ENCODE measurements around the gene DHX35. TPM values are rescaled to one million over a fixed set of nuclear protein-coding genes. Genes with fewer than 3 reads are reported as not detected.

DHX35 gene
- total and polyA plus RNA-seq, 2 experiments from 2014 or later = 4.5 to 10.7 TPM

- no peaks in the 10 kb centered on the region for H3K9me2 ChIP-seq (ENCODE audit: insufficient read depth)
- peak within 1 kb of the TSS; percentile 72 for H3K9ac ChIP-seq
- H3K9me3 ChIP-seq (ENCODE audit: low read depth) = no peaks in the 10 kb centered on the region
- in situ Hi-C loops (cut with MboI) = no loop called here
- peak within 1 kb of the TSS; percentile 73 for H2AFZ ChIP-seq
- peak within 1 kb of the TSS; percentile 82 for H3K4me2 ChIP-seq (ENCODE audit: unreplicated experiment)
- no peaks in the 10 kb centered on the region for H3K36me3 ChIP-seq (ENCODE audit: low read depth)
- 1 to 2% methylated on average over 43 to 48 of the region's 95 CpGs for WGBS, 2 experiments (ENCODE audit: low coverage in 1 of 2, low lambda C conversion rate in 2 of 2, missing lambda C conversion rate in 2 of 2)
- peaks cover 47% of the 10 kb centered on the region for H3K79me2 ChIP-seq (ENCODE audit: insufficient read depth)
- no peaks in the 10 kb centered on the region for H3F3A ChIP-seq (ENCODE audit: insufficient read depth)
- H3K4me3 ChIP-seq = peak within 1 kb of the TSS; percentile 76
- H3K4me1 ChIP-seq (ENCODE audit: insufficient read depth) = no peaks in the 10 kb centered on the region
- peak; percentile 99 for DNase-seq
- no peaks in the 10 kb centered on the region for H4K20me1 ChIP-seq (ENCODE audit: insufficient read depth)
- H3K27me3 ChIP-seq (replicated peaks; ENCODE audit: insufficient read depth) = 0 out of 2 replicates have a peak, but pooled peaks cover 6% of the 10 kb centered on the region
- no peak within 1 kb of the TSS for H3K27ac ChIP-seq
- no peak for TF ChIP-seq EZH2 (IDR thresholded peaks at IDR 0.05; ENCODE audit: insufficient read depth, poor library complexity, severe bottlenecking)
- TF ChIP-seq EZH2phosphoT487 (IDR thresholded peaks at IDR 0.05; ENCODE audit: insufficient read depth, low read depth) = no peak
Measured at GRCh38 chr20:38926142-38926933, 35.8 kb upstream of the DHX35 start, which contains the start of gene FAM83D. TSS of gene FAM83D (plus strand) at chr20:38926417. CDS start at chr20:38926443, 26 bp downstream.

DNA sequence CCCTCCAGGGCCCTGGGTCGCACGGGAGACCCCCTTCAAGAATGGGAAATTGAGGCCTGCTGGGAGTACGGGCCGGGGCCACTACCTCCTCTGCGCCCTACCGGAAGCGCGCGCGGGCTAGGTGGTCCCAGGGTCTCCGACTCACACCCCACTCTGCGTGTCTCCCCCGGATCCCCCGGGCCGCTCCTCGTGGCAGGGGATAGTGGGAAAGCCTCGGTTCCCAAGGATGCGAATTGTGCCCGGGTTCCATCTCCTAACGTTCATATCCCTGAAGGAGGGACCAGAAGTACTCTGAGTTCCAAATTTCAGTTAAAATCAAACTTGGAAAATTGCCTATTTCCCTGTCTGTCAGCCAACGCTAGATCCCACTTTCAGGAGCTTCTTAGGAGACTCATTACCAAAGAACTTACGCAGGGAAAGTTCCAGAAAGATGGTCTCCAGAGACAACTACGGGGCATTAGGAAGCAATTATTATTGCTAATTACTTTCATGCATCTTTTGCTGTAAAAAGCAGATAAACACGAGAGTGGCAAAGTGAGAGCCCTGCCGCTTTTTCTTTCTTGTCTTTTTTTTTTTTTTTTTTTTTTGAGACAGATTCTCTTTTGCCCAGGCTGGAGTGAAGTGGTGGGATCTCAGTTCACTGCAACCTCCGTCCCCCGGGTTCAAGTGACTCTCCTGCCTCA is 35.1 kb upstream of the DHX35 start:
- peak overlapping the region; percentile 73 for H2AFZ ChIP-seq
- peak overlapping the region; percentile 76 for H3K4me3 ChIP-seq
- H3K9me3 ChIP-seq (ENCODE audit: low read depth) = no peaks in the 10 kb centered on the region
- H3K27me3 ChIP-seq (replicated peaks; ENCODE audit: insufficient read depth) = no peaks in the 10 kb centered on the region
- DNase-seq = peak; percentile 54
- peaks cover 55% of the 10 kb centered on the region for H3K79me2 ChIP-seq (ENCODE audit: insufficient read depth)
- H3F3A ChIP-seq (ENCODE audit: insufficient read depth) = no peaks in the 10 kb centered on the region
- H3K9ac ChIP-seq = peak overlapping the region; percentile 72
- 6 to 8% methylated on average over 16 to 26 of the region's 27 CpGs for whole genome bisulfite sequencing, 2 experiments (ENCODE audit: low coverage in 1 of 2, low lambda C conversion rate in 2 of 2, missing lambda C conversion rate in 2 of 2)
- H3K36me3 ChIP-seq (ENCODE audit: low read depth) = no peaks in the 10 kb centered on the region
- peak overlapping the region; percentile 82 for H3K4me2 ChIP-seq (ENCODE audit: unreplicated experiment)
- no peaks in the 10 kb centered on the region for H4K20me1 ChIP-seq (ENCODE audit: insufficient read depth)
- no peak overlapping the region for H3K27ac ChIP-seq
- TF ChIP-seq EZH2phosphoT487 (IDR thresholded peaks at IDR 0.05; ENCODE audit: insufficient read depth, low read depth) (no peak), EZH2 (IDR thresholded peaks at IDR 0.05; ENCODE audit: insufficient read depth, poor library complexity, severe bottlenecking) (no peak)
- in situ Hi-C loops (cut with MboI) = no loop called here
- H3K9me2 ChIP-seq (ENCODE audit: insufficient read depth) = no peaks in the 10 kb centered on the region
- H3K4me1 ChIP-seq (ENCODE audit: insufficient read depth) = no peaks in the 10 kb centered on the region

GRCh38 chr20:38927902-38928578 is 34.1 kb upstream of the DHX35 start:
- H3K9me3 ChIP-seq (ENCODE audit: low read depth) = no peaks in the 10 kb centered on the region
- H3K27me3 ChIP-seq (replicated peaks; ENCODE audit: insufficient read depth) = no peaks in the 10 kb centered on the region
- H3K4me3 ChIP-seq = peak overlapping the region; percentile 76
- H3K4me1 ChIP-seq (ENCODE audit: insufficient read depth) = peaks cover 4% of the 10 kb centered on the region; the same call in 1 of the 2 replicates
- H4K20me1 ChIP-seq (ENCODE audit: insufficient read depth) = no peaks in the 10 kb centered on the region
- no peaks in the 10 kb centered on the region for H3K9me2 ChIP-seq (ENCODE audit: insufficient read depth)
- peak overlapping the region; percentile 72; the same call in 1 of the 2 replicates for H3K9ac ChIP-seq
- H2AFZ ChIP-seq = no peak overlapping the region
- peak overlapping the region; percentile 82 for H3K4me2 ChIP-seq (ENCODE audit: unreplicated experiment)
- no peak overlapping the region for H3K27ac ChIP-seq
- no peaks in the 10 kb centered on the region for H3F3A ChIP-seq (ENCODE audit: insufficient read depth)
- in situ Hi-C loops (cut with MboI) = no loop called here
- peaks cover 64% of the 10 kb centered on the region for H3K79me2 ChIP-seq (ENCODE audit: insufficient read depth)
- H3K36me3 ChIP-seq (ENCODE audit: low read depth) = no peaks in the 10 kb centered on the region
- no peak for DNase-seq
- WGBS, 2 experiments (ENCODE audit: low coverage in 1 of 2, low lambda C conversion rate in 2 of 2, missing lambda C conversion rate in 2 of 2) = 61 to 64% methylated on average over 5 of the region's 5 CpGs
- TF ChIP-seq EZH2phosphoT487 (IDR thresholded peaks at IDR 0.05; ENCODE audit: insufficient read depth, low read depth) (no peak), EZH2 (IDR thresholded peaks at IDR 0.05; ENCODE audit: insufficient read depth, poor library complexity, severe bottlenecking) (no peak)

DNA sequence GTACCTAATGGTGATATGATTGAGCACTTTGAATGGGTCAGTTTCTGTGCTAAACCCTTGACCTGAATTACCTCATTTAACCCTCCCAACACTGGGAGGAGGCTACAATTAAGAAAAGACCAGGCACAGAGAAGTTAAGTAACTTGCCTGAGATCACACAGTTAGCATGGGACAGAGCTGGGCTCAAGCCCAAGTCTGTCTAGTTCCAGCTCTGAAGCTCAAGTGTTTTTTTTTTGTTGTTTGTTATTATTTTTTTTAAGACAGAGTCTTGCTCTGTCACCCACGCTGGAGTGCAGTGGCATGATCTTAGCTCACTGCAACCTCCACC is 31.9 kb upstream of the DHX35 start:
- H3K9me2 ChIP-seq (ENCODE audit: insufficient read depth) = no peaks in the 10 kb centered on the region
- H3K4me1 ChIP-seq (ENCODE audit: insufficient read depth) = peaks cover 4% of the 10 kb centered on the region; the same call in 1 of the 2 replicates
- no peak for TF ChIP-seq EZH2 (IDR thresholded peaks at IDR 0.05; ENCODE audit: insufficient read depth, poor library complexity, severe bottlenecking)
- H4K20me1 ChIP-seq (ENCODE audit: insufficient read depth) = no peaks in the 10 kb centered on the region
- DNase-seq = no peak
- no peaks in the 10 kb centered on the region for H3K27me3 ChIP-seq (replicated peaks; ENCODE audit: insufficient read depth)
- H3K9ac ChIP-seq = no peak overlapping the region
- no peak overlapping the region for H3K4me3 ChIP-seq
- no peaks in the 10 kb centered on the region for H3K36me3 ChIP-seq (ENCODE audit: low read depth)
- peaks cover 86% of the 10 kb centered on the region for H3K79me2 ChIP-seq (ENCODE audit: insufficient read depth)
- WGBS, 2 experiments (ENCODE audit: low coverage in 1 of 2, low lambda C conversion rate in 2 of 2, missing lambda C conversion rate in 2 of 2) = 92 to 100% methylated on average over 1 of the region's 1 CpG
- no peaks in the 10 kb centered on the region for H3F3A ChIP-seq (ENCODE audit: insufficient read depth)
- no peak overlapping the region for H3K27ac ChIP-seq
- no peak overlapping the region for H3K4me2 ChIP-seq (ENCODE audit: unreplicated experiment)
- no peak overlapping the region for H2AFZ ChIP-seq
- no peaks in the 10 kb centered on the region for H3K9me3 ChIP-seq (ENCODE audit: low read depth)
- in situ Hi-C loops (cut with MboI) = no loop called here

All from GM23248 (cell line).